Stimulated activated CD4-positive, alpha-beta T cell treated with anti-CD3 and anti-CD28 coated beads, Interleukin-2, amount 100 ng/mL, for 48 hours (primary cell): ENCODE results near the gene MGRN1.

ENCODE experiments used
- DNase-seq, 2 donors: peaks; one replicate each; pipeline ENCODE4 v3.0.0-alpha.2; 2020

The MGRN1 gene

GRCh38 chr16:4606354-4606753, 18.3 kb upstream of the MGRN1 start:
- DNase-seq = no peak

- no peak for DNase-seq
These were observed 16.6 kb upstream of the MGRN1 start for GRCh38 chr16:4607841-4608703.

- no peak for DNase-seq
These were observed 16.0 kb upstream of the MGRN1 start for GRCh38 chr16:4608704-4608980.

GRCh38 chr16:4609200-4610010, 15.2 kb upstream of the MGRN1 start:
- DNase-seq = no peak

GRCh38 chr16:4610011-4611005, 14.3 kb upstream of the MGRN1 start:
- DNase-seq = no peak

- no peak for DNase-seq
These were observed 13.1 kb upstream of the MGRN1 start for GRCh38 chr16:4611337-4612021.

- DNase-seq = no peak
These were observed 12.1 kb upstream of the MGRN1 start for GRCh38 chr16:4612474-4612931.

- DNase-seq = no peak
These were observed 11.5 kb upstream of the MGRN1 start for GRCh38 chr16:4612977-4613635.

GRCh38 chr16:4613636-4614570, 10.7 kb upstream of the MGRN1 start:
- DNase-seq = peak; percentile 17 to 45

GRCh38 chr16:4614571-4615383, 9.8 kb upstream of the MGRN1 start, which contains the start of gene UBALD1:
UBALD1 (minus strand) TSS chr16:4614888; CDS start chr16:4614797, 91 bp downstream.
- DNase-seq = peak; percentile 70 to 76

- DNase-seq = no peak
These were observed 9.1 kb upstream of the MGRN1 start for GRCh38 chr16:4615384-4616046.

- DNase-seq = peak; percentile 98 to 99
These were observed 8.4 kb upstream of the MGRN1 start for GRCh38 chr16:4616047-4616811.

- no peak for DNase-seq
These were observed 6.7 kb upstream of the MGRN1 start for GRCh38 chr16:4617880-4618279.

- DNase-seq = no peak
These were observed 5.8 kb upstream of the MGRN1 start for GRCh38 chr16:4618645-4619418.

- no peak for DNase-seq
These were observed 1.0 kb upstream of the MGRN1 start for GRCh38 chr16:4623593-4623992.

GRCh38 chr16:4624827-4625559, 367 bp downstream of the MGRN1 start:
- DNase-seq = peak; percentile 61 to 66
